Stimulated activated CD8-positive, alpha-beta memory T cell treated with anti-CD3 and anti-CD28 coated beads, Interleukin-2, amount 100 ng/mL, for 1 hour (primary cell): ENCODE results near the gene KCNG4.
"Not testable (repeated sequence)": the region's sequence is repeated elsewhere in the genome, so short reads cannot be mapped to it uniquely, and the experiment has no call there.

ENCODE experiments used
- DNase-seq, 2 donors: peaks; one replicate each; pipeline ENCODE4 v3.0.0-alpha.2; 2020; ENCODE audit warnings: low read depth in 2 of 2

The KCNG4 gene

DNA sequence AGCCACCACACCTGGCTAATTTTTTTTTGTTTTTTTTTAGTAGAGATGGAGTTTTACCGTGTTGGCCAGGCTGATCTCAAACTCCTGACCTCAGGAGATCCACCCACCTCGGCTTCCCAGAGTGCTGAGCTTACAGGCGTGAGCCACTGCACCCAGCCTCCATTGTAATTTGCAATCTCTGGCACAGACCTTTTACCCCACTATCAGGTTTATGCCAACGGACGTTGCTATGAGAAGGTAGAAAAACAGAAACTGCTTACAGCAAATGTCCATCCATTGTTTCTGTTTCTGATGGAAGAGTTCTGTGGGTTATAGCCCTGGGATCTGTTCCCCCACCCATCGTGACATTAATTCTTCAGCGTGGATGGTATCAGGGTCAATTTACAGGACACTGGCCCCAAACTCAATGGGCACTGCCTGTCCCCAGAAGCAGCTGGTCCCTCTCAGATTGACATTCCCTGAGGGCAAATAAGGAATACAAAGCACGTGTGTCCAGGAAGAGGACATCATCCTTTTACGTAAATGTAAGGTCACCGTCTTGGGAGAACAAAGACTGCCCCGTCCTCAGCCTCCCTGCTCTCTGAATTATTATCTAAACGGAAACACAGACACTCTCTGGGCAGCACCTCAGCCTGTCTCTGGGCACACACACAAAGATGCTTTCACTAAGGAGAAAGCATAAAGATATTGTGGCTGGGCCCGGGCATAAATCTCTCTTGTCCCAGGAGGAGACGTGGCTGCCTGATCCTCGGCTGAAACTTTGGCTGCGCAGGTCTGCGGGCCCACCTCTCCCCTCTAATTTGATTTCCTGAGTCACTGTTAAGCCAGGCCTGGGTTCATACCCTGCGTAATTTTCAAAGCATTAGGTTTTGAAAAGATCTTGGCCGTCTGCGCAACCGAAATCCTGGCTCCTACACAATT, 5.2 kb downstream of the KCNG4 start:
- no peak for DNase-seq

DNA sequence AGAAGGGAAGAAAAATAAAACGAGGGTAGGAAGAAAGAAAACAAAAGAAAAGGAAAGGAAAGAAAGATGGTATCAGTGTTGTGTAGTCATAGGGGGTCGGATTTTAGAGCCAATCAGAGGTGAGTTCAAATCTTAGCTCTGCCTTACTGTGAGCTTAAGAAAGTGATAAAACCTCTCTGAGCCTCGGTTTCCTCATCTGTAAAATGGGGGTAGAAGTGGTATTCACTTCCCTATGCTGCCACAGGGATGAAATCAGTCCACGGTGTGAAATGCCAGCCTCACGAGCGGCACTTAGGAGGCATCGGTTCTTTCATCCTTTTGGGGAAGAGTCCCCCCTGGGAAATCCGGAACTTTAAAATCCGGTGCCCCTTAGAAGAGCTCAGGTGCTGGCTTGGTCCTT, 6.1 kb downstream of the KCNG4 start:
- DNase-seq: no peak

DNA sequence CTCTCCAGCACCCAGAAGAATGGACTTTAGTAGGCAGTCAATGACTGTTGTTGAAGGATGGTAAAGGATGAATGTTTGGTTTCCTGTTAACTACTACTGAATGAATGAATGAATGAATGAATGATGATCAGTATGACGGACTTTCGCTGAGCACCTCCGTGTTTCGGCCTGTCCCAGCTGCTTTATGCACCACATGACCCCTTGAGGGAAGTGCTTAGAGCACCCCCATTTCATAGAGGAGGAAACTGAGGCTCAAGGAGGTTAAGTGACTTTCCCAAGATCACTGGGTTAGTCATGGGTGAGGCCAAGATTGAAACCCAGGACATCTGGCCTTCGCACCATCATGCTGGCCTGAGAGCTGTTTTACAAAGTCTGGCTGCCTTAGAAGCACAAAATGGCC, 6.8 kb downstream of the KCNG4 start:
- no peak for DNase-seq

DNA sequence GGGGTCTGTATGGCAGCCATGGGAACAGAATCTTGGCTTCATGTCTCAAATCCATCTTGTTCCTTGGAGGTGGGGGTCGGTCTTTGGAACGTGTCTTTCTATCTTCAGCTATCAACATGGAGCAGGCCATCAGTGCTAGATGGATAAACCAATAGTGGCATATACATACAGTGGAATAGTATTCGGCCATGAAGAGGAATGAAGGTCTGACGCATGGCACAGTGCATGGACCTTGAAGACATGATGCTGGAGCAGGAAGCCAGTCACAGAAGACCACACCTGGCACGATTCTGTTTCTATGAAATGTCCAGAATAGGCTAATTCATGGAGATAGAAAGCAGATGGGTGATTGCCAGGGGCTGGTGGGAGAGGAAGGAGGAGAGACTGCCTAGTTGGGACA, 7.8 kb downstream of the KCNG4 start:
- DNase-seq: no peak

DNA sequence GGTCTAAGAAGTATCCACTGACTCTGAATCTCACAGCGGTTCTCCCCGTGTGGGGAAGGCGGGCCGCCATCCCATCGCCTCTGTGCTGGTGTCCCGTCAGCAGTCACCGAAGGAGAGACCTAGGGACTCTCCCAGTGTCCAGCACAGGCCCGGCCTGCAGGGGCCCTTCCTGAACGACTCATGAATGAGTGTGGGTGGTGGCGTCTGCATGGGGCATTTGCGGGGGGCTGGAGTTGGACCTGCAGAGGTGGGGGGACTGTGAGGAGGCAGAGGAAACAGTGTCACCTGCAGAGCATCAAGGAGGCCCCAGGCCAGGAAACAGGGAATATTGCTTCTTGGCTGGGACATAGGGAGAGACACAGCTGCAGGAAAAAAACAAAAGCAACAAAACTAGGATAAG, 10.3 kb downstream of the KCNG4 start:
- no peak for DNase-seq

DNA sequence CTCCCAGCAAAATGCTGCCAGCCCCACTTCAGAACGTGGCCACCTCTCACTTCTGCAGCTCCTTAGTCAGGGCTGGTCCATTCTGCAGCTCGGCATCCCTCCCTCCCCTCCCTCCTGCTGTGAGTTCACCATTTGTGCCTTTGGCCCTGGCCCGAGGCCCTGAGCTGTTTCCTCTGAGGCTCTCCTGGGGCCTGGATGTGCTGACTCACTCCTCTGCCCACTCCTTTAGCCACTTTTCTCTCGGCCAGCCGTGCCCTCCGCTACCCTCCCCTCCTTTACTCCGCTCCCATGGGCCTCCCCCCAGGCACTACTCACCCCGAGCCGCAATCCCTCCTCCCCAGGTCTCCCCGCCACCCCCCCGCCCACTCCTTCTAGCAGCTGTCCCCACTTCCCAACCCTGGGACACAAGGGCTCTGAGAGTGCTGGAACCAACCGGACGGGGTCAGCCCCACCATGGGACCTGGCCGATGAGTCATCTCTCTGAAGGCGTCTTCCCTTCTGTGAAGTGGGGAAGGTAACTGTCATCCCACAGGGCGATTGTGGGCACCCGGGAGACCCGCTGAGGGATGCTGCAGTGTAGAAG, 11.5 kb downstream of the KCNG4 start:
- DNase-seq: no peak

DNA sequence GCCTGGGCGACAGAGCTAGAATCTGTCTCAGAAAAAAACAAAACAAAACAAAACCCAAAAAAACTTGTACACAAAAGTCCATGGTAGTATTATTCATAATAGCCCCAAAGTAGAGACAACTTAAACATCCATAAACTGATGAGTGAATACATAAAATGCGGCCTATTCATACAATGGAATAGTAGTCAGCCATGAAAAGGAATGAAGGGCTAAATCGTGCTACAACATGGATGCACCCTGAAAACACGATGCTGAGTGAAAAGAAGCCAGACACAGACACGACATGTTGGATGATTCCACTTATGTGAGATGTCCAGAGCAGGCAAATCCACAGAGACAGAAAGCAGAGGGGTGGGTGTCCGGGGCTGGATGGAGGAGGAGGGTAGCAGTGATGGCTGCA, 12.3 kb downstream of the KCNG4 start:
- no peak for DNase-seq

DNA sequence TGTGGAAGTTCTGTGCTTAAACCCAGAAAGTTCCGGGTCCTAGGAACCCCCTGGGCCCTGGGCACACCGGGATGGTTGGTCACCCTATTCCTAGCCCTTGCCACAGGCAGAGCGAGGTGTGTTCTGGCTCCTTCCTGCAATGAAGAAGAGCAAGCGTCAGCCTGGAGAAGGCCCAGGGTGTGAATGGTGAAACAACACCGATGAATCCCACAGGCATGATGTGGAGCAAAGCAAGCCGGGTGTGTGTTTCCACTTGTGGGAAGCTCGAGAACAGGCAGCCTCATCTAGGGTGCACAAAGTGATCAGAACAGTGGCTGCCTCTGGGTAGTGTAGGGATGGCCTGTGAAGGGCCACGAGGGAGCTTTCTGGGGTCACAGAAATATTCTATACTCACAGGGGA, 13.8 kb downstream of the KCNG4 start:
- DNase-seq: no peak

DNA sequence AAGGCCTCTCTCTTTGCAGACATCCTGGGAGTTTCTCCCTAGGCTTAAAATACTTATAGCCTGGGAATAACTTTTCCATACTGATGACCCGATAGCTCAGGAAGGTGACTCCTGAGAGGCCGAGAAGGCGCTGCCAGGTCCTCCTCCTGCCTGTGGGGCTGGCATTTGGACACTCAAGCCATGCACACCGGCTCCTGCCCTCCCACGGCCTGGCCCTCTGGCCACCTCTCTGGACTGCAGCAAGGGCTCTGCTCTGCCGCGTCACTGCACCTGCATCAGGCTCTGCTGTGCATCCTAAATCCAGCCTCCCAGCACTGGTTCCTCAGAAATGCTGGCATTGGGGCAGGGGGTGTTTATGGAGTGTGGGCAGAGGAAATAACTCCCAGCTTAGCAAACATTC, 14.2 kb downstream of the KCNG4 start:
- no peak for DNase-seq

DNA sequence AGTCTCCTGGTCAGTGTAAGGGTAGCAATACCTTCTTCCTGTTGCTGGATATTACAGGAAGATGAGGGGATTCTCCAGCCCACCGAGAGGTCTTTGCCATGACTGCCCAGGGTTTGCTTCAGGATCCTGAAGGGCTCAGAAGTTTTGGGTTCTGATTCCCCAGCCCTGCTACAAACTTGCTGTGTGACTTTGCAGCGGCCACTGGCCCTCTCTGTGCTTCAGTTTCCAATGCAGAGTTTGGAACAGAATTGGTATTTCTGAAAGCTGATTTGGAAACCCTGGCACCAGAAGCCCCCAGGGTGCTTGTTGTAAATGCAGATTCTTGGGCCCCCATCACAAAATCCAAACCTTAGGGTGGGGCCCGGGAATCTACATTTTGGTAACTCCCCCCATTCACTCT, 14.7 kb downstream of the KCNG4 start:
- DNase-seq: no peak

DNA sequence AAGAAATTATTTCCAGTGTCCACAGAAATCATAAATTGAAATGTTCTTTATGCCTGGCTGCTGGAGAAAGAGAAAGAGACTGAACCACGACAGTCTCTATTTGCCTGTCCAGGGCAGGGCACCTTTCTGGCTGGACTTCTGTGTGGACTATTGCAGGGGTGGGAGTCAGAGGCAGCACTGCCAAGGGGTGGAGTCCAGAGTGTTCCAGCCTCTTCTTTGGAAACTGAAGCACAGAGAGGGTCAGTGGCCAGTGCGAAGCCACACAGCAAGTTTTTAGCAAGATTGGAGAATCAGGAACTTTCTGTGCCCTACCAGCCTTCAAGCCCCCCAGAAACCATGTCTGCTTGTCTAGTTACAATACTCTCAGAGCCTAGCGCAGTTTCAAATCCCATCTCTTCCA, 15.3 kb downstream of the KCNG4 start:
- no peak for DNase-seq

DNA sequence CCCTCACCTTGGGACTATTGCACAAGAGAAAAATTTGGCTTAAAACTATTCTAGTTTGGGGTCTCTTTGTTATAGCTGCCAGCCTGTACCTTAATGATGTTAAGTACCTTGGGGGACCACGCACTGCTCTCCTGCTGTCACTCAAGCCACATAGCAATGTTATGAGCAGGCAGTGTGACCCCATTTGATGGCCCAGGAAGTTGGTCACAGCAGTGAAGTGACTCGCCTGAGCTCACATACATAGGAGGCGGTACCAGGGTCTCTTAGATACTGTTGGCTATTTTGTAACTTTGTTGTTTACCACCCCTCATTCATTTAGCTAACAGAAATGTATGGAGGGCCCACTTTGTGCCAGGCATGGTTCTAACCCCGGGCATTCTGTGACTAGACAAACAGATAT, 16.4 kb downstream of the KCNG4 start:
- DNase-seq: no peak

DNA sequence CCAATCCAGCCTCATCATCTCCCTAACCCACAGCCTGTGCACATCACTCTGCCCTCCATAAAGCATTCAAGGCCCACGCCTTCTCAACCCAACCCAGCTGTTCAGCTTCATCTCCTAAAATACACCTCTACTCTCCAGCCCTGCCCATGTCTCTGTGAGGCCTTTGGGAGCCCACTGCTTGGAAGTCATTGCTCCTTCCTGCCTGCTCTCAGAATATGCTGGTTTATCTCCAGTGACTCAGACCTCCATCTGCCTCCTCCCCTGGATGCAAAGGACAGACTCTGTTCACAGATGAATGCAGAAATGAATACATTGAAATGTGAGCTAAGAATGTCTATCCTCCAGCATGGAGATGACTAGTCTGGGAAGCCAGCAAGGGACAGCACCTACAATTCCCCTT, 19.0 kb downstream of the KCNG4 start:
- DNase-seq: no peak

DNA sequence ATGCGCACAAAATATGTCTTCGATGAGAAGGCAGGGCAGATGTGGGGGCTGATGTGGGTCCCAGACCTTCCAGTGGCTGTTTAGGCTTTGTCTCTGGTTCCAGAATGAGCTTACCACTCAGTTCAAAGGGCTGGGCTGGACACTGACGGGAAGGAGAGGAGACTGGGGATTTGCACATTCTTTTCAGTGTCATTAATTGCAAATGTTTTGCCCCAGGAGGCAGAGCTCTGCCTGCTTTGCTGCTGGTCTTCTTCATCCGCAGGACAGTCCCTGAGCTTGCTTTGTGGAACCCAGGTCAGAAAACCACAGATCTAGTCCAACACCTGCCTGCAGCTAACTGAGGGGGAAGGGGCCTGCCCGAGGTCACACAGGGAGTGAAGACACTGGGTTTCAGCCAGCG, 20.9 kb downstream of the KCNG4 start:
- no peak for DNase-seq

DNA sequence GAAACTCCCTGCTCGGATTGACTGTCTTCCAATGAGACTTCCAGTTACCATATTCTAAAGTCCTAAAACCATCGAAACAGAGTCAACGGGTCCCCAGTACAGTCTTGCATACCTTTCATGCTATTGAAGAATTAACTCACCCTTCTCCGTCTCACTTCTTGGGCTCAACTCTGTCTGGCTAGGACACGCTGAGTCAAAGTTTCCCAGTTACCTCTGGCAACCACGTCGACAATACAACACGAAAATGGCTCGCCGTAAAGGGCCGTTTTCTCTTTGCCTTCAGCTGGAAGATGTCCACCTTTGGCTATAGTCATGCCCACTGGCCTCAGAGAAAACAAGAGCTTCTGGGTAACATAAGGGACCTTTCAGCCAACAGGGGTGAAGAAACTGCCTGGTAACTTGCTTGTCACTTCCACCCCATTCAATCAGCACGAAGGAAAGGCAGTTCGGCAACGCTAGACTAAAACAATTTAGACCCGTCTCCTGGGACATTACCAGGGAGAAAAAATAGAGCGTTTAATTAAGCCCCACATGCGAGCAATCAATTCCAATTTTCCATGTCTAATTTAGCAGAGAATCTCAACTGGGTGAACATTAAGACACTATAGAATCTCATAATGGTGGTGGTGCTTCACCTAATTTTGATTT, 21.5 kb downstream of the KCNG4 start:
- no peak for DNase-seq

DNA sequence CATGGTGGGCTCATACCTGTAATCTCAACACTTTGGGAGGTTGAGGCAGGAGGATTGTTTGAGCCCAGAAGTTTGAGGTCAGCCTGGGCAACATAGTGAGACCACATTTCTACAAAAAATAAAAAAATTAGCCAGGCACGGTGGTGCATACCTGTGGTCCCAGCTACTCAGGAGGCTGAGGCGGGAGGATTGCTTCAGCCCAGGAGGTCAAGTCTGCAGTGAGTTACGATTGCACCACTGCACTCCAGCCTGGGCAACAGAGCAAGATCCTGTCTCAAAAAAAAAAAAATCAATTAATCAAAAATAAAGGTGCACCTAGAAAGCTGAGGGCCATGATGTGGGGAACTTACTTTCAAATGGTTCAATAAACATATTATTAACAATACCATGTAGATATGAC, 23.7 kb downstream of the KCNG4 start:
- not testable (repeated sequence) for DNase-seq

DNA sequence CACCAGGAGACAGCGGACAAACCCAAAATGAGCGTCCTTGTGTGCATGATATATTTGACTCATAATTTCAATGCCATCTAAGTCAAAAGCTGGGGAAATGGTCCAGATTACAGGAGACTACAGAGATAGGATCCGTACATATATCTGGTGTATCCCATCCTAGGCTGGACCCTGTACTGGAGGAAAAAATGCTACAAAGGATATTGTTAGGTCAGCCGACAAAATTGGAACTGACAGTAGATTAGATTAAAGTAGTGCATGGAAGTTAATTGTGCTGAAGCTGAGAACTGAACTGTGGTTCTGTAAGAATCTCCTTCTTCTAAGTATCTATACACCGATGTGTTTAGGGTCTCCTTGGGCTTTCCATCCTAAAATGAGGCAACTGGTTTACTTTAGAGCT, 24.3 kb downstream of the KCNG4 start:
- no peak for DNase-seq

DNA sequence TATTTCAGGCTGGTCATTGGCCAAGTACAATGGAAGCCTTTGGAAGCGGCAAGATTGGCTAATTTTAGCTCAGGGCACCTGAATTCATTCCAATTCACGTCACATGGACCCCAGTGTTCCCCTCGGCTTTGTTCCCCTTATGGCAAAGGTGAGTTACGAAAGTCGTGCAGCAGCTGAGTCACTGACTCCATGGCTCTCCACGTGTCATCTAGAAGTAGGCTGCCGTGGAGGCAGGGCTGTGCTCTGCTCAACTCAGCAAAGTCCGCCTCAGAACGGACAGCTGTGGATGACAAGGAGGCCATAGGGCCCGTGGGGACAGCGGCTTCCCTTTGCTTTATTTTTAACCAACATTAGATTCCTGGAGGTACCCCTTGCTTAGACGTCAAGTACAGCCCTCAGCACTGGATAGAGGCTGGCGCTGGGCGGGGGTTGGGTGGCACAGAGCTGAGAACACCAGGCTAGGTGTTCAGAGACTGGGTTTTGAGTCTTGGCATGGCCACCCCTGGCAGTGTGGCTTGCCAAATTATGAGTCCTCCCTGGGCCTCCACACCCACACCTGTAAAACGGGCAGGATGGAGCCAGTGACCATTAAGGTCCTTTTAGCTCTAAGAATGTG, 25.3 kb downstream of the KCNG4 start:
- DNase-seq: no peak

DNA sequence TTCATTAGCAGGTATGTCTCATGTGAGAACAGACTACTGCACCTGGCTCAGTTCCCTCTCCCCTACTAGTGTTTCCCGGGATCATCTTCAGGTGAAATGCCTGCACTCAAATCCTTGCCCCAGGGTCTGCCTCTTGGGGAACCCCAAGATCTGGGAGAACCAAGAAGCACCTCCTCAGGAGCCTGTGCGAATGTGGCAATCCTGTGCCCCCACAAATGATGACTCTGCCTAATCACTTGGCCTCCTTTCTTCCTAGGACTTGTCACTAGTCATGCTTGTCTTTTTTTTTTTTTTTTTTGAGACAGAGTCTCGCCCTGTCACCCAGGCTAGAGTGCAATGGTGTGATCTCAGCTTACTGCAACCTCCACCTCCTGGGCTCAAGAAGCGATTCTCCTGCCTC, 27.2 kb downstream of the KCNG4 start:
- DNase-seq: no peak

DNA sequence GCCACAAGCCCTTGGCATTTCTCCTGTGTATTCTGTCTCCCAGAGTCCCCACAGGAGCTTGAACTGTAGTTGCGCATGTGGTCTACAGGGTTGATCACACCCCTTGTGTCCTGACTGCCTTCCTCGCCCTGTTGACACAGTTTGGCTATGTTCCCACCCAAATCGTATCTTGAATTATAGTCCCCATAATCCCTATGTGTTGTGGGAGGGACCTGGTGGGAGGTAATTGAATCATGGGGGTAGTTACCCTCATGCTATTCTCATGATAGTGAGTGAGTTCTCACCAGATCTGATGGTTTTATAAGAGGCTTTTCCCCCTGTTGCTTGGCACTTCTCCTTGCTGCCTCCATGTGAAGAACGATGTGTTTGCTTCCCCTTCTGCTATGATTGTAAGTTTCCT, 27.7 kb downstream of the KCNG4 start:
- no peak for DNase-seq

DNA sequence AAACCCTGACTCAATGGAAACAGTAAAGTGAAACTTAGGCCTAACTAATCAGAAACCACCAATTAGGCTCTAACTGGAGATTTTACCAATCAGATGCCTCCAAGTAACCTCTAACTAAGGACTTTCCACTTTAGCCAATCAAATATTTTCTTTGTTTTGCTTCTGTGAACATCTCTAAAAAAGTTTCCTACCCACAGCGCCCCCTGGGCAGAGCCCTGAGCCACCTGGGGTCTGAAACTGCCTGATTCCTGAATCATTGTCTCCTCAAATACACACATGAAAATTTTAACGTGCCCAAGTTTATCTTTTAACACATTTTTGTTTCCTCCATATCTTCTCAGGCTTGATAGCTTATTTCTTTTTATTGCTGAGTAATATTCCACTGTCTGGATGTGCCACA, 29.8 kb downstream of the KCNG4 start:
- no peak for DNase-seq

DNA sequence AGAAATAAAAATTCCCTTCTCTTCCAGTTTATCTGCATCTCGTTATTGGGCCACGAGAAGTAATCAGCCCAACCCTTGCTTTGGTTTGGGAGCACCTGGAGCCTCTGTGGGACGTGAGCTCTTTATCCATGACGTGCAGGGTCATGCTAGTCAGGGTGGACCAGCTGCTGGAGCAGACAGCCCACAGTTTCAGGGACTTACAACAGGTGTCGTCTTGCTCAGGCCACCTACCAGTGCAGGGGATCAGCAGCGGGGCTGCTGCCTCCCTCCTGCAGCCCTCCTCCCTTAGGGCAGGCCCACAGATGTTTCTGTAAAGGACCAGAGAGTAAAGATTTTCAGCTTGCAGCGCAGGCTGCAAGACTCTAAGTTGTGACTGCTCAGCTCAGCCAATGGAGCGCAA, 31.9 kb downstream of the KCNG4 start:
- no peak for DNase-seq

DNA sequence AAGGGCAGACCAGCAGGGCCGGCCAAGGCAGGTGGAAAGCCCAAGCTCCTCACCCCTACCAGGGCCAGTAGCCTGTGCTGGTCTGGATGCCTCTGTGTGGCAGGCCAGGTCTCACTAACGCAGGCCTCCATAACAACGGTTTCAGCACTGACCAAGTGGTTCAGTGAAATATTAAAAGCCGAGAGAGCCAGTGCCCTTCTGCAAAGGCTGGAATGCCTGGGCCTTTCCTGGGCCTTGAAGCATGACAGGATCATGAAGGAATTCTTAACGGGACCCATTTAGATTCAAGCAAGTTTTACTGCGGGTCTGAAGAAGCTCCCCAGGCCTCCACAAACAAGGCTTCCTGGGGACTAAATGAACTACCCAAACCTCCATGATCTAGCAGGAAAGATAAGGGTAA, 32.6 kb downstream of the KCNG4 start:
- no peak for DNase-seq
